Stimulated activated CD8-positive, alpha-beta memory T cell treated with anti-CD3 and anti-CD28 coated beads, Interleukin-15, amount 100 ng/mL, for 4 hours (primary cell): Measurements from ENCODE around the gene ATAD5.
"Not testable (repeated sequence)": the region's sequence is repeated elsewhere in the genome, so short reads cannot be mapped to it uniquely, and the experiment has no call there.

Experiments
- DNase-seq, 2 donors: peaks; one replicate each; pipeline ENCODE4 v3.0.0-alpha.2; 2020; ENCODE audit warnings: low read depth in 2 of 2

The ATAD5 gene

DNA sequence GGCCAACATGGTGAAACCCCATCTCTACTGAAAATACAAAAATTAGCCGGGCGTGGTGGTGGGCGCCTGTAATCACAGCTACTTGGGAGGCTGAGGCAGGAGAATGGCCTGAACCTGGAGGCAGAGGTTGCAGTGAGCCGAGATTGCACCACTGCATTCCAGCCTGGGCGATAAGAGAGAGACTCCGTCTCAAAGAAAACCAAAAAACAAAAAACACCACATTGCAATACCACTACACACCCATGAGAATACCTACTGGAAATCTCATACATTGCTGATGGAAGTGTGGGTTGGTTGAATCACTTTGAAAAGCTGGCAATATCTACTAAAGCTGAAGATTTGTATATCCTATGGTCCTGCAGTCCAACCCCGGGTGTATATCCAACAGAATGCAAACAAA lies 78.4 kb downstream of the ATAD5 start:
- not testable (repeated sequence) for DNase-seq

- DNase-seq: no peak
Measured at GRCh38 chr17:30913955-30914354, 82.2 kb downstream of the ATAD5 start.

- no peak for DNase-seq
Measured at GRCh38 chr17:30915833-30916611, 84.3 kb downstream of the ATAD5 start.

DNA sequence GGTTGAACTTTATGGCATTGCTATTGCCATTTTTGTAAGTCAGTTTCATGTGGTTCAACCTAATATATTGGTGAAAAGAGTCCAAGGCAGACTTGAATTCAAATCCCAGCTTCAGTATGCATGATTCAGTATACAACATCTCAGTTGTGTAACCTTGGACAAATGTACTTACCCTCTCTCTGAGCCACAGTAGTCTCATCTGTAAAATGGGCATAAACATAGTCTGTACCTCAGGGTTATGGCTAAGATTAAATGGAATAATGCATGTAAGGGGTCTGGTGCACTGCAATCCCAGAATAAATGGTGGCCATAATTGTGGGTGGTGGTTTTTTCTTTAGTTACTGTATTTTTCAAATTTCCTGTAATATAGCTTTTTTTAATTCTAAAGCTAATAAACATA lies 85.3 kb downstream of the ATAD5 start:
- DNase-seq: no peak

DNA sequence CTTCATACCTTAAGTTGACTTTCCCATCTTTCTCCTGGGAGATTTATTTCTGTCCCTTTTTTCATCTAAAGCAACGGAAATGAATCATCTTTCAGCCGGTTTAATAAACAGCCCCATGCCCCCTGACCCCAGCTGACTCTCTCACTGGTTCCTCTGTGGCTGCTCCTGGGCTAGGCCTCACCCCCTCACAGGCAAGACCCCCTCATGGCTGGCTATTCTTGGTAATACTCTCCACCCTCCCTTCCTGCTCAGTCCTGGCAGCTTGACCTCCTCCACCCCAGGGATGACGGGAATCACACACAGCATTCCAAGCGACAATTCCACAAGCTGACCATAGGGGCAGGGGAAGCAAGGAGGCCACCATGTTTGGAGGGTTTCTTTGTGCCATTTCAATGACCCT lies 88.5 kb downstream of the ATAD5 start:
- no peak for DNase-seq

DNA sequence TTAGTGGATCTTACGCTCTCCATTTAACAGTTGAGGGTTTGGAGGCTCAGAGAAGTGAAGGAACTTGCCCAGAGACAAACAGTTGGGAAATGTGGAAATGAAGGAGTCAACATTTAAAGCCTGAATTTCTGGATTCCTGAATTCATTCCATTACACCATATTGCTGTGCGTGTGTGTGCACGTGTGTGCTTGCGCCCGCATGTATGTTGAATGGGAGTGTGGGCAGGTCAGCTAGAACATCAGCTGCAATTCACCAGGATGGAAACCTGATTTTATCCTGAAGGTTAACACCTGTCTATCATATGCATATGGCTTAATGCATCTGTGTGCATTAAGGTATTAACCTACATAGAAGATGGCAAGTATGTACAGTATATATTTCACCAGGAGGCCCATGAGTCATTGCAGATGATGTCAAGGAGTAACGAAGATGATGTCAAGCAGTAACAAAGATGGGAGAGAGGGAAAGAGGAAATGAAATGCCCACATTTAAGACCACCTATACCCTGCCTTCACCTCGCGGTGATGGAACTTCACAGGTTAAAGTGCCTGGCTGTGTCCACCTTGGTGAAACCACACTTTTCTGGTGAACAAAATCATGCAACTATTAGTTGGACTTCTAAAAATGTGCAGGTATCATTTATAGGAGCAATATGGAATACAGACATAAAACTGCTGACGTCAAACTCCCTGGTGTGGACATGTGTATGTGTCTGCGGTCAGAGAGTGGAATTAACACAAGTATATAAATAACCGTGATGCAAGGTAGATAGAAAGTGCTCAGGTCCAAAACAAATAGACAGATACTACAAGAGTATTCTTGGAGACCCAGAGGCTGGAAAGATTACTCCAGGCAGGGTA lies 89.1 kb downstream of the ATAD5 start:
- no peak for DNase-seq

DNA sequence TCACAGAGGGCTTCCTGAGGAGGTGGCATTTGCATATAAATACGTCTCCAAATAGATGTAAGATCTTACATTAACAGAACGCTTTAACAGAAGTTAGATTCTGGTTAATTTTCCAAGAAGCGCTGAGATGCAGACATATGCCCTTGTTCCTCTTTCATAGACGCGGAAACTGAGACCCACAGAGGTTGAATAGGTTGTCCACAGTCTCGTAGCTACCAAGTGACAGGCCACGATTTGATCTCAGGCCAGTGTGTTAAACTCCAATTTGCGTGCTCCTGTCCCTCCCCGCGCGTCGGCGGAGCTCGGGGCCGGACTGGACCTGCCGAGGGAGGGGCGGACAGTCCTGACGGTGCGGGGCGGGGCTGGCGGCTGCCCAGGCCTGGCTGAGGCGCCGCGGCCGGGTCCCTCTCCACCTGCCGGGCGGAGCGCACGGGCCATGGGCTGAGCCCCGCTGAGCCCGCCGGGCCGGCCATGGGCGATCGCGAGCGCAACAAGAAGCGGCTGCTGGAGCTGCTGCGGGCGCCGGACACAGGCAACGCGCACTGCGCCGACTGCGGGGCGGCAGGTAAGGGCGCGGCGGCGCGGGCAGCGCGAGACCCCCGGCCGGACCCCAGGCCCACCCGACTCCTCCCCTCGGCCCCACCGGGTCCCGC lies 89.9 kb downstream of the ATAD5 start, which contains the start of gene ADAP2:
TSS of gene ADAP2 (plus strand) at position 402 of the 653 bp plus-strand sequence. CDS start at position 472, 70 bp downstream.
- no peak for DNase-seq

DNA sequence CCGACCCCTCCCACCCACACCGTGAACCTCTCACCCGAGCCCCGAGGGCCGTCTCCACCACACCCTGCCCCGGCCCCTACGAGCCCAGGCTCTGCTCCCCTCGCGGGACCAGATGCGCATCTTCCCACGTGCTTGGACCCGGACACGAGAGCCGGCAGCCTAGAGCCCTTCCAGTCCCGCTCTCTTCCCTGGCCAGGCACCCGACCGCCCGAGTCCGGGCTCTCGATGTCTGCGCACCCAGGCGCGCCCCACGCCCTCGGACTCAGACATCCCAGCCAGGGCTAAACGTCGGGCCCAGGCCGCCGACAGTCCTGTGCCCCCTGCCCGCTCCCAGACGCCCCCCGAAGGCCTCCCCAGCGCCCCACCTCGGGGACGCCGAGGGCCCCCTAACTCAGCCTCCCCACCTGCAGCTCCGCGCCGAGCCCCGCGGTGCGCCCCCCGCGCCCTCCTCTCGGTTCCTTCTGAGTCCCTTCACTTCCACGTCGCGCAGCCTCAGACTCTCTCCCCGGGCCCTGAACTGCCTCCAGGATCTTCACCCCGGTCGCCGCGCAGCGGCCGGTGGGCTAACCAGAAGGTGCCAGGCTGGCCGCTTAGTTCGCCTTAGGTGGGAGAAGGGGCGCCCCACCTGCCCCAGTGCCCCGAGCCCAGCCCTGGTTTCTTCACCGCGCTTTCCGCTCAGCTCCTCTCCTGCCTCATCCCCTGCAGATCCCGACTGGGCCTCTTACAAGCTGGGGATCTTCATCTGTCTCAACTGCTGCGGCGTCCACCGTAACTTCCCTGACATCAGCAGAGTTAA lies 90.7 kb downstream of the ATAD5 start:
- no peak for DNase-seq

DNA sequence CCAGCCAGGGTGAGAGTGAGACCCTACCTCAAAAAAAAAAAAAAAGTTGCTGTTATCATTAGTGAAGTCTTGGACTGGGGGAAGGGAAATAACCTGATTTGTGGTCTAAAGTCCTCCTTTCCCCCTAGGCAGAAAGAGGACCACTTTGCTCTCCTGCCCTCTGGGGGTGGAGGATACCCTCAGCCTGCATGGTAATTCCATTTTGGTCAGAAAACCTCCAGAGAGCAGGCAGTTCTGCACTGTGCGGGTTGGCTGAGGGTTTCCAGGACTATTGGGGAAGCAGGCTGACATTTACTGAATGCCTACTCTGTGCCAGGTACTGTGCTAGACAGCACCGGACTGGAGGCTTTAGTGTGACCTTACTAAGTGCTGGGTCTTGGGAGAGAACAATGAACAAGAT lies 92.6 kb downstream of the ATAD5 start:
- DNase-seq: no peak

GRCh38 chr17:30926516-30926915 lies 94.8 kb downstream of the ATAD5 start:
- no peak for DNase-seq

DNA sequence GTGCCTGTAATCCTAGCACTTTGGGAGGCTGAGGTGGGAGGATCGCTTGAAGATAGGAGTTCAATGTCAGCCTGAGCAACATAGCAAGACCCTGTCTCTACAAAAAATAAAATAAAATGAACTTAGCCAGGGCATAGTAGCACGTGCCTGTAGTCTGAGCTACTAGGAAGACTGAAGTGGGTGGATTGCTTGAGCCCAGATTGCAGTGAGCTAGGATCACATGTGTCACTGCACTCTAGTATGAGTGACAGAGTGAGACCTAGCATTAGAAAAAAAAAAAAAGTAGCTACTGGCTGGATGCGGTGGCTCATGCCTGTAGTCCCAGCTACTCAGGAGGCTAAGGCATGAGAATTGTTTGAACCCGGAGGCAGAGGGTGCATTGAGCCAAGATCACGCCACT lies 96.0 kb downstream of the ATAD5 start:
- no peak for DNase-seq

- DNase-seq: no peak
Measured at GRCh38 chr17:30928584-30928983, 96.8 kb downstream of the ATAD5 start.

- no peak for DNase-seq
Measured at GRCh38 chr17:30929081-30929633, 97.4 kb downstream of the ATAD5 start.

DNA sequence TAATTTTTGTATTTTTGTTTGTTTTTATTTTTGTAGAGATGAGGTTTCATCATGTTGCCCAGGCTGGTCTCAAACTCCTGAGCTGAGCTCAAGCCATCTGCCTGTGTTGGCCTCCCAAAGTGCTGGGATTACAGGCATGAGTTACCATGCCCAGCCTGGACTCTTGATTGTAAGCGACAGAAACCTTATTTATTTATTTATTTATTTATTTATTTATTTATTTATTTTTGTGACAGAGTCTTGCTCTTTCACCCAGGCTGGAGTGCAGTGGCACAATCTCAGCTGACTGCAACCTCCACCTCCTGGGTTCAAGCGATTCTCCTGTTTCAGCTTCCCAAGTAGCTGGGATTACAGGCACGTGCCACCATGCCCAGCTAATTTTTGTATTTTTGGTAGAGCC lies 98.1 kb downstream of the ATAD5 start:
- DNase-seq: not testable (repeated sequence)

DNA sequence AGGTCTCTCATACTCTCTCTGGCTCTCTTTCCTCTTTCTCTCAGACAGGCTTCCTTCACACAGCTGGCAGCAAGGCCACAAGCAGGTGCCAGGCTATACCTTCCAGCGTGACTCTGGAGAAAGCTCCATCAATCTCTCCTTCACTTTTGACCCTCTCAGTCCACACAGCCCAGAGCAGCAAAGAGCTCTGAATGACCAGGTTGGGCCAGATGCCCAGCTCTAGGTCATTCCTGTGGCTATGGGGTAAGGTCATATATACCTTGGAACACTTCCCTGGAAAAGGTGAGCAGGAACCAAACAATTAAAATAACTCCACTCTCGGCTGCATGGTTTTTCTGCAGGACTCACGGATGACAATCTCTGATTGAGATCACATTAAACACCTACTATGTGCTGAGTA lies 98.7 kb downstream of the ATAD5 start:
- no peak for DNase-seq

GRCh38 chr17:30931582-30931981 lies 99.8 kb downstream of the ATAD5 start:
- not testable (repeated sequence) for DNase-seq

DNA sequence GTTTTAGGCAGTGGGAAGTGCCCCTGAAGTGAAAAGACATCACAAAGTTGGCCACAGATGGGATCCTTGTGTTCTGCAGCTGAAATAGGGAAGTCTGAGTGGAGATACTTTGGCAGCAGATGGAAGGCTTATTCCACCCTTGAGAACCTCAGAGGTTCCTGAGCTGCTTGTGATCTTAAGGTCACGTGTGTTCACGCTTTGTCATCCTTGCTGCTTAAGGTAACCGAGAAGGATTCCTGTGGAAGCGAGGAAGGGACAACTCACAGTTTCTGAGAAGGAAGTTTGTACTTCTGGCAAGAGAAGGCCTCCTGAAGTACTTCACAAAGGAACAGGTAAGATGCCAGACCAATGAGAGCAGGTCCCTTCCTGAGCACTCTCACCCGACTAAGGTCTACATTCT lies 102.2 kb downstream of the ATAD5 start:
- DNase-seq: no peak

DNA sequence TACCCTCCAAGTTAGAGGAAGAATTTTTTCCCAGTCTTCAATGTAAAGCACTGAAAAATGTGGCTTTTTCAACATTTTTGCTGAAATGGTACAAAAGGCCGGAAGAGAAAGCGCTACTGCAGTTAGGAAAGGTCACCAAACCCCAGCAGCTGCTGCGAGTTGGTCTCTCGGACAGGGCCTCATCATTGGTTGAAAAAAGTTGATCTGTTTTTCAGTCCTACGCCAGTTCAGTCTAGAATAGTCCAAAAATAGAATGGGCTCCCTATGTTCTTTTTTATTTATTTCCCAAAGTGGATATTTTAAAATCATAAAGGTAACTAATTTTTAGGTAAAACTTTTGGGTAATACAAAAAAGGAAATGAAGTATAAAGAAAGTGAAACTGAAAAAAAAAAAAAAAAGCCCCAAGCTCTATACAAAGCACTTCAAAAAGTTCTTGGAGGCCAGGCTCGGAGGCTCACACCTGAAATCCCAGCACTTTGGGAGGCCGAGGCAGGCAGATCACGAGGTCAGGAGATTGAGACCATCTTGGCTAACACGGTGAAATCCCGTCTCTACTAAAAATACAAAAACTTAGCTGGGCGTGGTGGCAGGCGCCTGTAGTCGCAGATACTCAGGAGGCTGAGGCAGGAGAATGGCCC lies 107.4 kb downstream of the ATAD5 start:
- DNase-seq: no peak

GRCh38 chr17:30942308-30943079 lies 110.7 kb downstream of the ATAD5 start:
- no peak for DNase-seq
